ENCODE measurements around the gene UVRAG. TPM values are rescaled to one million over a fixed set of nuclear protein-coding genes. Genes with fewer than 3 reads are reported as not detected.

The UVRAG gene
- total RNA-seq, 4 donors from 2014 or later: 14.6 to 28.0 (median 20.7) TPM

DNA sequence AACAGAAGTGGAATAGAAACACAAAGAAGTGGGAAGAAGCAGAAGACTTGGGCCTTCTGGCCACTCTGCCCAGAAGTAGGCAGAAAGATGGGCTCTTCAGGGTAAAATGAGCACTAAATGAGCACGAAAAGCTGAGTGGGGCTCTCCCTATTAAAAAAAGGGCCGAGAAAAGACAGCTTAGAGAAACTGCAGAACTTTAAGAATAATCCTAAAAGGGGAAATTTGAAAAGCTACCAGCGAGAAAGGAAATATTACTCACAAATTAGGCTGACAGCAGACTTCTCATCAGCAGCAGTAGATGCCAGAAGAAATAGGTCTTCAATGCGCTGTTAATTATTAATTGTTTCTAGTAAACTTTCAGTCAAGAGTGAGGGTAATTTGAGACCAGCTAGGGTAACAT is 78.2 kb downstream of the UVRAG start:
- intact Hi-C loops (cut with DNase I; ENCODE audit: low total_unique reads): loop anchor here (10.0 kb wide), 1 partner anchor 432 kb away; no protein-coding TSS in a partner anchor
- TF ChIP-seq, protein P1, sequence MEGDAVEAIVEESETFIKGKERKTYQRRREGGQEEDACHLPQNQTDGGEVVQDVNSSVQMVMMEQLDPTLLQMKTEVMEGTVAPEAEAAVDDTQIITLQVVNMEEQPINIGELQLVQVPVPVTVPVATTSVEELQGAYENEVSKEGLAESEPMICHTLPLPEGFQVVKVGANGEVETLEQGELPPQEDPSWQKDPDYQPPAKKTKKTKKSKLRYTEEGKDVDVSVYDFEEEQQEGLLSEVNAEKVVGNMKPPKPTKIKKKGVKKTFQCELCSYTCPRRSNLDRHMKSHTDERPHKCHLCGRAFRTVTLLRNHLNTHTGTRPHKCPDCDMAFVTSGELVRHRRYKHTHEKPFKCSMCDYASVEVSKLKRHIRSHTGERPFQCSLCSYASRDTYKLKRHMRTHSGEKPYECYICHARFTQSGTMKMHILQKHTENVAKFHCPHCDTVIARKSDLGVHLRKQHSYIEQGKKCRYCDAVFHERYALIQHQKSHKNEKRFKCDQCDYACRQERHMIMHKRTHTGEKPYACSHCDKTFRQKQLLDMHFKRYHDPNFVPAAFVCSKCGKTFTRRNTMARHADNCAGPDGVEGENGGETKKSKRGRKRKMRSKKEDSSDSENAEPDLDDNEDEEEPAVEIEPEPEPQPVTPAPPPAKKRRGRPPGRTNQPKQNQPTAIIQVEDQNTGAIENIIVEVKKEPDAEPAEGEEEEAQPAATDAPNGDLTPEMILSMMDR (IDR thresholded peaks at IDR 0.05): no peak
- TF ChIP-seq POLR2A (IDR thresholded peaks at IDR 0.05): no peak
- WGBS, 2 donors: 93% methylated on average over 4 of the region's 4 CpGs
- H3K4me3 ChIP-seq (ENCODE audit: low read depth, poor library complexity, severe bottlenecking): no peak overlapping the region
- no peak for DNase-seq (ENCODE audit: low spot score in 2 of 2)

DNA sequence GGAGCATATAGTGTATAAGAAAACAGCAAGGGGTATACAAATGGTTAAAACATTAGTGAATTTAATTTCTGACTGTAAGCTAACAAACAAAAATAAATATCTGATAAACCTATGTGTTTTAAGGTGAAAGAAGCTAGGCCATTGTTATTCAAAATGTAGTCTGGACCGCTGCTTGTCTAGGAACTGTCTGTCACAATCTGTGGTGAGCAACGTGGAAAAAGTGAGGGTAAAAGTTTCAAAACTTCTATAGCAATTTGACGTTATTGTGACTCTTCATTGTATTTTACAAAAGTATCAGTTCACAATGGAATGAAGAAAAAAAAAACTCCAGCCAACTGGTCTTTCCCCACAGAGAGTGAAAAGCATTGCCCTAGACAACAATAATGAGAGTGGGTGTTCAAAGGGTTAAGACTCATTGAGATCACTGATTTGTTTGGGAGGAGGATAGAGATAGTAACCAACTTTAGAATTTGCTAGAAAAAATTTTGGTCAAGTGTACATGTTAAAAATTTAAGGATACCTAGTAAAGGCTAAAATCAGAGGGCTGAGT is 79.1 kb downstream of the UVRAG start:
- H3K4me3 ChIP-seq (ENCODE audit: low read depth, poor library complexity, severe bottlenecking): no peak overlapping the region
- intact Hi-C loops (cut with DNase I; ENCODE audit: low total_unique reads): loop anchor here (10.0 kb wide), 1 partner anchor 431 kb away; no protein-coding TSS in a partner anchor
- WGBS, 2 donors: 73 to 78% methylated on average over 3 of the region's 3 CpGs

DNA sequence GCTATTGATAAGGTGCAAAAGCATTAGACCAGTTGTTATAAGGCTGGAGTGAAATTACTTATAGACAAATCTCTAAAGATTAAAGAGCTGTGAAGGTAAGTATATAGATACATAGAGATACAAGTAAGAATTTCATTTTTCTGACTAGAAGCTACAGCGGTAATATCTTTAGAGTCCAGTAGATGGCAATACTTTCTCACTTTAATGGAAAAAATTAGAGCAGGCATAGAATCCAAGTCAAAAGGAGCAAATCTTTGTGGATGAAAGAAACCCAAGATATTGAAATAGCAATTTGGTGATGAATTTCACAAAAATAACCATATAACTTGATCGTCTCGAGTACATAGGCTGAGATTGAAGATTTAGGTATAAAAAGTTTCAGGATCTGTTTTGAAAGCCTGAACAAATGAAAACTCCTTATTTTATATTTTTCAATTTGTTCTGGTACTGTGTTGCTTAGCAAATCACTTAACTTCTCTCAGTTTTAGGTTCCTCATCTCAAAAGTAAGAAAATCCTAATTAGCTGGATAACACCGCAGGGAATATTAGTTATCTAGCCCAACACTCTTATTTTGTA is 81.9 kb downstream of the UVRAG start:
- 32 to 35% methylated on average over 4 of the region's 4 CpGs for WGBS, 2 donors
- no peak for DNase-seq (ENCODE audit: low spot score in 2 of 2)
- TF ChIP-seq, protein P1 (IDR thresholded peaks at IDR 0.05): peak in 1 of 3 donors; percentile 28
- no peak for TF ChIP-seq POLR2A (IDR thresholded peaks at IDR 0.05)
- no peak overlapping the region for H3K4me3 ChIP-seq (ENCODE audit: low read depth, poor library complexity, severe bottlenecking)
- intact Hi-C loops (cut with DNase I; ENCODE audit: low total_unique reads): loop anchor here (5.0 to 10.0 kb wide), 2 partner anchors 255 to 428 kb away; no protein-coding TSS in a partner anchor

More for the DNA sequence above, 79.1 kb downstream of the UVRAG start:
- TF ChIP-seq, protein P1 (IDR thresholded peaks at IDR 0.05): no peak
- TF ChIP-seq POLR2A (IDR thresholded peaks at IDR 0.05): no peak
- no peak for DNase-seq (ENCODE audit: low spot score in 2 of 2)

DNA sequence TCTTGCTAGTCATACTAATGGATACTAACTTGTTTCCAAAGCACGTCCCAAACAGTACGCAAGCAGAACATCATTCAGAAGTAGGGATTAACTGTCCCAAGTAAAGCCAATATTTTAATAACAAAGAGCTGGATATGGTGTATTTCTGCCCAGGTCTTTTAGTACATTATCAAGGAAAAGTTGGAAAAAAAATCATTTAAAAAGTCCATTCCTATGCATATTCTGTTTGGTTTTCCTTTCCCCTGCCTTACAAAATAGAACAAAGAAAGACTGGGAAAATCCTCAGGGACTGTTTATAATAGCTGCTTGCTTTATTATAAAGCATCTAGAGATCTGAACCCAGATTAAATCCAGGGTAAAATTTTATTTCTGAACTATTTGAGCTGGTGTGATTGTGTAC is 83.9 kb downstream of the UVRAG start:
- no peak overlapping the region for H3K4me3 ChIP-seq (ENCODE audit: low read depth, poor library complexity, severe bottlenecking)
- WGBS, 2 donors: 92 to 96% methylated on average over 2 of the region's 2 CpGs
- DNase-seq (ENCODE audit: low spot score in 2 of 2): no peak
- TF ChIP-seq POLR2A (IDR thresholded peaks at IDR 0.05): no peak
- TF ChIP-seq, protein P1 (IDR thresholded peaks at IDR 0.05): no peak
- intact Hi-C loops (cut with DNase I; ENCODE audit: low total_unique reads): loop anchor here (5.0 to 10.0 kb wide), 2 partner anchors 253 to 426 kb away; no protein-coding TSS in a partner anchor

DNA sequence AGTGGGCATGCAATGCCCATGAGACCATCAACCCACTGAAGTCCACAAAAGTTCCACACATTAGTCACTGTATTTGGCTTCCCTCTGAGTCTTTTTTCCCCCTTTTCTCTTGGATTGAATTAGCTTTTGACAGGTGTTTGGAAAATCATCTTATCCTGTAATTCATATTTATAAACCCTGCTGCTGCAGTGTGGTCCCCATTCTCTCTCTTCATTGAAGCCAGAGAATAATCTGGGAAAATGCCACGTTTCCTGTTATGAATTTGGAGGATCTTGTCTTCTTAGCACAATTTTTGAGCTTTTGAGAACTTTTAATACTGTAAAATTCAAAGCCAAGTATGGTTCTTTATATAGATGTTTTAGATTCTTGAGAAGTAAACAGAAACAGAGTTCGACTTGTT is 84.8 kb downstream of the UVRAG start:
- intact Hi-C loops (cut with DNase I; ENCODE audit: low total_unique reads): loop anchor here (5.0 to 10.0 kb wide), 2 partner anchors 252 to 425 kb away; no protein-coding TSS in a partner anchor
- WGBS, 2 donors: 47 to 56% methylated on average over 2 of the region's 2 CpGs
- TF ChIP-seq, protein P1 (IDR thresholded peaks at IDR 0.05): no peak
- no peak for TF ChIP-seq POLR2A (IDR thresholded peaks at IDR 0.05)
- no peak for DNase-seq (ENCODE audit: low spot score in 2 of 2)
- no peak overlapping the region for H3K4me3 ChIP-seq (ENCODE audit: low read depth, poor library complexity, severe bottlenecking)

Measured in lower leg skin (tissue), 4 donors.